IMR-90 (cell line): ENCODE measurements around the gene GPR15. TPM values are rescaled to one million over a fixed set of nuclear protein-coding genes. Genes with fewer than 3 reads are reported as not detected.

Experiments
- ATAC-seq: fragments of 200-7000 bp; cut with Tn5 transposase; 2 replicates; pipeline ENCODE4 v1.9.1; 2020; ENCODE audit warnings: low read depth, mild to moderate bottlenecking, moderate library complexity
- BruUV-seq: library from RNA; stranded (reverse); fragments of 400-500 nt; replicated peaks from 2 replicates; lab custom pipeline; 2021; lab: Mats Ljungman, UMichigan
- CTCF ChIA-PET: fragments of 300-600 bp; formaldehyde crosslinking; extraction: SDS; loops from one replicate; lab custom pipeline; 2021; ENCODE audit warnings: antibody characterized with exemption; lab: Yijun Ruan, JAX
- POLR2A ChIA-PET: fragments of 300-600 bp; sonication (Branson Sonifier 250); formaldehyde crosslinking; loops from one replicate; lab custom pipeline; 2022; ENCODE audit warnings: antibody characterized with exemption; ENCODE audit not compliant: unreplicated experiment; lab: Charles Lee
- DNase-seq: peaks from one replicate; pipeline ENCODE4 v3.0.0; 2013
- H2AFZ ChIP-seq: replicated peaks from 2 replicates; pipeline ENCODE3; 2013; ENCODE audit warnings: low read length, mild to moderate bottlenecking; ENCODE audit not compliant: poor library complexity
- H2AK5ac ChIP-seq: 2 replicates; pipeline ENCODE4 v1.6.1; 2013; ENCODE audit warnings: low read depth, low read length, inconsistent platforms
- H2AK9ac ChIP-seq: replicated peaks from 2 replicates; pipeline ENCODE3; 2013; ENCODE audit warnings: mild to moderate bottlenecking, low read depth, low read length, moderate library complexity; ENCODE audit not compliant: poor library complexity
- H2BK120ac ChIP-seq: 2 replicates; pipeline ENCODE4 v1.6.1; 2013; ENCODE audit warnings: low read depth, low read length, inconsistent platforms
- H2BK15ac ChIP-seq: 3 replicates; pipeline ENCODE4 v1.6.1; 2013; ENCODE audit warnings: low read depth, low read length, inconsistent platforms
- H2BK20ac ChIP-seq: 2 replicates; pipeline ENCODE4 v1.6.1; 2013; ENCODE audit warnings: low read depth, mild to moderate bottlenecking, inconsistent platforms, low read length, moderate library complexity
- H2BK5ac ChIP-seq: 2 replicates; pipeline ENCODE4 v1.6.1; 2013; ENCODE audit warnings: mild to moderate bottlenecking, low read depth, low read length, inconsistent platforms; ENCODE audit not compliant: poor library complexity, severe bottlenecking
- H3K14ac ChIP-seq: replicated peaks from 2 replicates; pipeline ENCODE4 v1.6.1; 2013; ENCODE audit warnings: low read depth, low read length, inconsistent platforms
- H3K18ac ChIP-seq: 2 replicates; pipeline ENCODE4 v1.6.1; 2013; ENCODE audit warnings: low read depth, low read length, control low read depth
- H3K23ac ChIP-seq: 2 replicates; pipeline ENCODE4 v1.6.1; 2013; ENCODE audit warnings: low read depth, low read length, inconsistent platforms
- H3K27ac ChIP-seq: 2 replicates; pipeline ENCODE4 v1.5.1; 2013; ENCODE audit warnings: mild to moderate bottlenecking, control low read depth, low read length; ENCODE audit not compliant: insufficient read depth
- H3K27me3 ChIP-seq: 2 replicates; pipeline ENCODE4 v1.6.1; 2013; ENCODE audit warnings: low read length; ENCODE audit not compliant: control insufficient read depth, insufficient read depth
- H3K36me3 ChIP-seq: 2 replicates; pipeline ENCODE4 v1.6.1; 2013; ENCODE audit warnings: low read length, mixed read lengths; ENCODE audit not compliant: control insufficient read depth, insufficient read depth
- H3K4ac ChIP-seq: 2 replicates; pipeline ENCODE4 v1.6.1; 2013; ENCODE audit warnings: low read depth, low read length, inconsistent platforms
- H3K4me1 ChIP-seq: 2 replicates; pipeline ENCODE4 v1.6.1; 2013; ENCODE audit warnings: low read length, mixed read lengths; ENCODE audit not compliant: control insufficient read depth, insufficient read depth
- H3K4me2 ChIP-seq: 2 replicates; pipeline ENCODE4 v1.6.1; 2013; ENCODE audit warnings: low read depth, mild to moderate bottlenecking, control low read depth, low read length, moderate library complexity
- H3K4me3 ChIP-seq: 2 replicates; pipeline ENCODE4 v1.5.1; 2013; ENCODE audit warnings: low read depth, mild to moderate bottlenecking, control low read depth, low read length, moderate library complexity; ENCODE audit not compliant: insufficient read depth
- H3K56ac ChIP-seq: 2 replicates; pipeline ENCODE4 v1.6.1; 2013; ENCODE audit warnings: low read length, inconsistent platforms; ENCODE audit not compliant: insufficient read depth; ENCODE audit errors: extremely low read depth
- H3K79me1 ChIP-seq, 2 experiments: 2 replicates each; pipeline ENCODE4 v1.6.1; 2013; ENCODE audit warnings: low read length in 2 of 2, inconsistent platforms in 1 of 2, low read depth in 1 of 2
- H3K9ac ChIP-seq: 2 replicates; pipeline ENCODE4 v1.6.1; 2013; ENCODE audit warnings: low read depth, low read length, control low read depth
- H3K9me1 ChIP-seq: 2 replicates; pipeline ENCODE4 v1.6.1; 2013; ENCODE audit warnings: low read length, inconsistent platforms; ENCODE audit not compliant: insufficient read depth
- H3K9me3 ChIP-seq: 2 replicates; pipeline ENCODE4 v1.6.1; 2013; ENCODE audit warnings: low read length; ENCODE audit not compliant: control insufficient read depth, insufficient read depth
- H4K20me1 ChIP-seq: 2 replicates; pipeline ENCODE4 v1.6.1; 2013; ENCODE audit warnings: low read length, inconsistent platforms; ENCODE audit not compliant: insufficient read depth
- H4K5ac ChIP-seq: 2 replicates; pipeline ENCODE4 v1.6.1; 2013; ENCODE audit warnings: mild to moderate bottlenecking, low read depth, low read length, control low read depth
- H4K8ac ChIP-seq, 2 experiments: 2 replicates each; pipeline ENCODE4 v1.6.1; 2013; ENCODE audit warnings: low read depth in 2 of 2, low read length in 2 of 2, control low read depth in 1 of 2, inconsistent platforms in 1 of 2
- H4K91ac ChIP-seq: 2 replicates; pipeline ENCODE4 v1.6.1; 2013; ENCODE audit warnings: low read depth, low read length, inconsistent platforms; ENCODE audit not compliant: insufficient read depth
- BHLHE40 ChIP-seq: fragments of 150-350 bp; IDR thresholded peaks from 2 replicates; pipeline ENCODE4 v1.6.1; 2016; ENCODE audit warnings: mild to moderate bottlenecking, low read depth, low read length
- CEBPB ChIP-seq: IDR thresholded peaks from 2 replicates; pipeline ENCODE4 v1.6.1; 2012; ENCODE audit warnings: low read depth, low read length, improper control_type of control experiment
- CHD1 ChIP-seq: IDR thresholded peaks from 2 replicates; pipeline ENCODE4 v1.6.1; 2012; ENCODE audit warnings: low read depth, low read length, improper control_type of control experiment
- FOS ChIP-seq: fragments of 150-350 bp; IDR thresholded peaks from 2 replicates; pipeline ENCODE4 v1.6.1; 2016; ENCODE audit warnings: low read depth, low read length
- MAZ ChIP-seq: IDR thresholded peaks from 2 replicates; pipeline ENCODE4 v1.6.1; 2012; ENCODE audit warnings: low read depth, mild to moderate bottlenecking, low read length, improper control_type of control experiment, moderate library complexity, borderline replicate concordance
- MXI1 ChIP-seq: IDR thresholded peaks from 2 replicates; pipeline ENCODE4 v1.6.1; 2012; ENCODE audit warnings: low read depth, mild to moderate bottlenecking, low read length, moderate library complexity, borderline replicate concordance
- NFE2L2 ChIP-seq: fragments of 150-350 bp; IDR thresholded peaks from 2 replicates; pipeline ENCODE4 v1.6.1; 2016; ENCODE audit warnings: low read depth, mild to moderate bottlenecking, low read length
- RCOR1 ChIP-seq: IDR thresholded peaks from 2 replicates; pipeline ENCODE4 v1.6.1; 2012; ENCODE audit warnings: mild to moderate bottlenecking, low read length, improper control_type of control experiment; ENCODE audit not compliant: insufficient replicate concordance
- SMC3 ChIP-seq: fragments of 150-350 bp; IDR thresholded peaks from 2 replicates; pipeline ENCODE4 v1.6.1; 2016; ENCODE audit warnings: low read depth, mild to moderate bottlenecking, antibody characterized with exemption, low read length, moderate library complexity
- WGBS, 2 experiments: methylation state at CpG; one replicate each; pipeline versions ENCODE4 v1.1.5 to v1.1.7; 2013; ENCODE audit warnings: missing lambda C conversion rate in 2 of 2; ENCODE audit not compliant: insufficient read length in 1 of 2; ENCODE audit errors: extremely low coverage in 2 of 2; 5-methylcytosine and 5-hydroxymethylcytosine counted together
- dilution Hi-C: fragments of 300-500 bp; cut with HindIII; formaldehyde crosslinking; loops from one replicate; pipeline ENCODE4 v1.14.3; 2018; ENCODE audit warnings: low sequenced_read_pairs; ENCODE audit not compliant: unreplicated experiment
- in situ Hi-C: fragments of 300-500 bp; cut with MboI; formaldehyde crosslinking; loops from 3 replicates; pipeline ENCODE4 v1.14.3; 2019; ENCODE audit warnings: low sequenced_read_pairs, inconsistent platforms, mixed read lengths
- intact Hi-C: fragments of 100-400 bp; cut with micrococcal nuclease; formaldehyde crosslinking; loops from 2 replicates; pipeline ENCODE4 v1.10.0; 2022
- polyA plus RNA-seq, 3 experiments: library from polyadenylated mRNA; depleted of rRNA; stranded (reverse); fragments of >200 nt; gene quantifications; 2 replicates each; pipeline ENCODE4 v1.2.3, GENCODE V29; 2012; ENCODE audit warnings: low replicate concordance in 1 of 3
- total RNA-seq: library from RNA; depleted of rRNA; stranded (reverse); fragments of >200 nt; gene quantifications from 2 replicates; pipeline ENCODE4 v1.2.3, GENCODE V29; 2012

GPR15 gene
- total and polyA plus RNA-seq, 2 of the 4 experiments (the other 2 are of a cell fraction) = not detected

DNA sequence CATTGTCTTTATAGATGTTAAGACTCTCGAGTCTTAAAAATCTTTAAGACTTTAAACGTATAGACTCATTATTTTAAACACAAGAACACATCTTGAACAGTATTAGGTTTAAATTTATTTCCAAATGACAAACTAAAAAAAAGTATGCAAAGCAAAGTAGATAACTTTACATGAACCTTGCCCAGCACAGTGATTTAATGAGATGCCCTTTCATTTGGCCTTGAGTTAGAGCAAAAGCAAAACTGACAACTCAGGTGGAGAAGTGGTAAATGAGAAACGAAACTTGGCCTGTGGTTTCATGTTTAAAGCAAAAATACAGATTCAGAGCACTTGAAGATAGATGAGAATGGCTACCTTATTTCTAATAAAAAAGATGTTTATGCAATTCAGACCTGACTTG lies 8.6 kb downstream of the GPR15 start:
- ChIA-PET CTCF (interaction anchor here (1.1 kb wide), 1 partner anchor 34 kb away, joined by 3 read pairs; no protein-coding TSS in a partner anchor), POLR2A (no interaction called here)
- Histone ChIP-seq H3K18ac (no peak overlapping the region), H3K9me1 (no peaks in the 10 kb centered on the region), H3K4me1 (no peaks in the 10 kb centered on the region), H3K27ac (no peak overlapping the region), H4K8ac (no peak overlapping the region), H2BK20ac (no peak overlapping the region), H3K4ac (no peak overlapping the region), H4K5ac (no peak overlapping the region), H3K36me3 (no peaks in the 10 kb centered on the region), H2BK5ac (no peak overlapping the region), H3K56ac (no peak overlapping the region), H2BK120ac (no peak overlapping the region), H3K4me2 (no peak overlapping the region), H2BK15ac (no peak overlapping the region), H2AFZ (no peak overlapping the region), H3K79me1 (no peaks in the 10 kb centered on the region), H4K20me1 (no peaks in the 10 kb centered on the region), H3K23ac (no peak overlapping the region), H2AK5ac (no peak overlapping the region), H3K14ac (no peak overlapping the region), H3K27me3 (peaks cover 4% of the 10 kb centered on the region; the same call in 1 of the 2 replicates), H3K4me3 (no peak overlapping the region), H3K9me3 (no peaks in the 10 kb centered on the region), H2AK9ac (no peak overlapping the region), H3K9ac (no peak overlapping the region), H4K91ac (no peak overlapping the region)
- intact Hi-C loops (no loop called here), in situ Hi-C loops (no loop called here), dilution Hi-C loops (no loop called here)
- no peak for ATAC-seq
- DNase-seq = no peak
- no CpG with 5 or more reads among the region's 3 CpGs for WGBS, 2 experiments
- no TSS peak for BruUV-seq
- TF ChIP-seq FOS (no peak), MXI1 (no peak), MAZ (no peak), CEBPB (no peak), CHD1 (no peak), BHLHE40 (no peak), RCOR1 (no peak), NFE2L2 (no peak), SMC3 (no peak)
